ENCODE results near the gene AFAP1L1. TPM values are rescaled to one million over a fixed set of nuclear protein-coding genes. Genes with fewer than 3 reads are reported as not detected.

The AFAP1L1 gene
- total RNA-seq, 1 donor from 2014 or later, result 0.36 TPM

DNA sequence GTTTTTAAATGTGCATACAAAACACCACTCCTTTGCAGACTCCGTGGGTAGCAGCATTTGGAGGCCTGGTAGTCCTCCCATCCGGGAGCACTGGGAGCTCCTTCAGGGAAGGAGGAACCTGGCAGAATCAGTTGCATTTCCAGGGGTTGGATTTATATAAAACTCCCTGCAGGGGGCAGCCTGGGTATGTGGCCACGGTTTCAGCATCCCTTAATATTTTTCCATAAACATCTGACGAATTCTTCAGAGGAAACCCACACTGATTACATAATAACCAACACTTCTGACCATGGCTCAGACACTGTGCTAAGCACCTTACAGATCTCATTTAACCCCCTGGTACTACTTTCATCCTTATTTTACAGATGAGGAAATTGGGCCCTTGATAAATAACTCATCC is 6.1 kb upstream of the AFAP1L1 start:
- Mint-ChIP-seq H3K4me1 (no peaks in the 10 kb centered on the region), H3K36me3 (no peaks in the 10 kb centered on the region), H3K9me3 (peaks cover 5% of the 10 kb centered on the region), H3K27me3 (ENCODE audit: insufficient read depth, low read depth) (peaks cover 26% of the 10 kb centered on the region), H3K27ac (no peak overlapping the region), H3K4me3 (no peak overlapping the region)
- Histone ChIP-seq H3K27me3 (peaks cover 60% of the 10 kb centered on the region), H3K4me3 (no peak overlapping the region), H3K27ac (no peak overlapping the region), H3K9ac (no peak overlapping the region), H3K79me2 (ENCODE audit: low read depth) (no peaks in the 10 kb centered on the region), H3K4me1 (no peaks in the 10 kb centered on the region), H4K20me1 (ENCODE audit: low read depth) (no peaks in the 10 kb centered on the region), H2AFZ (replicated peaks) (no peak overlapping the region), H3K9me3 (ENCODE audit: low read depth) (no peaks in the 10 kb centered on the region), H3K4me2 (no peak overlapping the region), H3K36me3 (no peaks in the 10 kb centered on the region), H3F3A (ENCODE audit: low read depth) (no peaks in the 10 kb centered on the region)
- no peak for DNase-seq (ENCODE audit: low spot score)
- no peak for TF ChIP-seq EZH2 (IDR thresholded peaks at IDR 0.05)
- TF ChIP-seq, protein P1, sequence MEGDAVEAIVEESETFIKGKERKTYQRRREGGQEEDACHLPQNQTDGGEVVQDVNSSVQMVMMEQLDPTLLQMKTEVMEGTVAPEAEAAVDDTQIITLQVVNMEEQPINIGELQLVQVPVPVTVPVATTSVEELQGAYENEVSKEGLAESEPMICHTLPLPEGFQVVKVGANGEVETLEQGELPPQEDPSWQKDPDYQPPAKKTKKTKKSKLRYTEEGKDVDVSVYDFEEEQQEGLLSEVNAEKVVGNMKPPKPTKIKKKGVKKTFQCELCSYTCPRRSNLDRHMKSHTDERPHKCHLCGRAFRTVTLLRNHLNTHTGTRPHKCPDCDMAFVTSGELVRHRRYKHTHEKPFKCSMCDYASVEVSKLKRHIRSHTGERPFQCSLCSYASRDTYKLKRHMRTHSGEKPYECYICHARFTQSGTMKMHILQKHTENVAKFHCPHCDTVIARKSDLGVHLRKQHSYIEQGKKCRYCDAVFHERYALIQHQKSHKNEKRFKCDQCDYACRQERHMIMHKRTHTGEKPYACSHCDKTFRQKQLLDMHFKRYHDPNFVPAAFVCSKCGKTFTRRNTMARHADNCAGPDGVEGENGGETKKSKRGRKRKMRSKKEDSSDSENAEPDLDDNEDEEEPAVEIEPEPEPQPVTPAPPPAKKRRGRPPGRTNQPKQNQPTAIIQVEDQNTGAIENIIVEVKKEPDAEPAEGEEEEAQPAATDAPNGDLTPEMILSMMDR (IDR thresholded peaks at IDR 0.05), result no peak
- no peak for TF ChIP-seq EZH2phosphoT487 (IDR thresholded peaks at IDR 0.05)

DNA sequence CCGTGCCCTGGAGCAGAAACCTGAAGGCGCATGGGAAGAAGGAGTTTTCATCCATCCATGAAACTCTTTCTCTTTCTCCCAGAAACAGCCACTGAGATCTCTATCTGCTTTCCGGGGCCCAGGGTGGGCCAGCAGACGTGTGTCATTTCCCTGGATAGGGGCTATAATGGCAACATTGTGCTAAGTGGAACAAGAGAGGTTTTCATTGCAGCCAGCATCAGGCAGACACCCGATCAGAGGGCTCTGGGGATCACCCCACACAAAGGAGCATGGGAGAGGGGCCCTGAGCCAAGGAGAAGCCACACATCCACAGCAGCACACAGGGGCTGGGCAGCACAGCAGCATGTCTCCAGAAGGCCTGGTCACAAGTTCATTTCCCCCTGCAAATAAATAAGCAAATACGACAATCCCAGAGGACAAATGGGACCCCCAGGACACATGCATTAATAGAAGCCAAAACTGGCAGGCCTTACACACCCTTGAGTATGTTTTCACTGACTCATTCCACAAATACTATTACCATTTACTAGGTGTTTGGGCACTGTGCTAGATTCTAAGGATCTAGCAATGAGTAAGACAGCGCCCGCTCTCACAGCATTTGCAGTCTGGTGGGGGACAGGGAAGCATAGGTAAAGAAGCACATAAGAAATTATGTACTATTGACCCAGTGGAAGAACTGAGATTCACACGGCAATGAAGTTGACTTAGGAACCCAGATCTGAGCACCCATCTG is 4.3 kb upstream of the AFAP1L1 start:
- Histone ChIP-seq H4K20me1 (ENCODE audit: low read depth) (peaks cover 4% of the 10 kb centered on the region), H3K9me3 (ENCODE audit: low read depth) (no peaks in the 10 kb centered on the region), H3K4me3 (no peak overlapping the region), H3K4me2 (no peak overlapping the region), H3K36me3 (no peaks in the 10 kb centered on the region), H3K27me3 (peaks cover 68% of the 10 kb centered on the region), H3K9ac (no peak overlapping the region), H2AFZ (replicated peaks) (no peak overlapping the region), H3K27ac (no peak overlapping the region), H3F3A (ENCODE audit: low read depth) (peaks cover 7% of the 10 kb centered on the region), H3K4me1 (no peaks in the 10 kb centered on the region), H3K79me2 (ENCODE audit: low read depth) (no peaks in the 10 kb centered on the region)
- TF ChIP-seq EZH2phosphoT487 (IDR thresholded peaks at IDR 0.05) (no peak), EZH2 (IDR thresholded peaks at IDR 0.05) (no peak)
- TF ChIP-seq, protein P1 (IDR thresholded peaks at IDR 0.05), result no peak
- no peaks in the 10 kb centered on the region for H3K36me3 Mint-ChIP-seq
- peaks cover 33% of the 10 kb centered on the region for H3K27me3 Mint-ChIP-seq (ENCODE audit: insufficient read depth, low read depth)
- H3K4me3 Mint-ChIP-seq, result no peak overlapping the region
- DNase-seq (ENCODE audit: low spot score), result no peak
- H3K4me1 Mint-ChIP-seq, result peaks cover 5% of the 10 kb centered on the region
- H3K27ac Mint-ChIP-seq, result no peak overlapping the region
- H3K9me3 Mint-ChIP-seq, result peaks cover 5% of the 10 kb centered on the region

DNA sequence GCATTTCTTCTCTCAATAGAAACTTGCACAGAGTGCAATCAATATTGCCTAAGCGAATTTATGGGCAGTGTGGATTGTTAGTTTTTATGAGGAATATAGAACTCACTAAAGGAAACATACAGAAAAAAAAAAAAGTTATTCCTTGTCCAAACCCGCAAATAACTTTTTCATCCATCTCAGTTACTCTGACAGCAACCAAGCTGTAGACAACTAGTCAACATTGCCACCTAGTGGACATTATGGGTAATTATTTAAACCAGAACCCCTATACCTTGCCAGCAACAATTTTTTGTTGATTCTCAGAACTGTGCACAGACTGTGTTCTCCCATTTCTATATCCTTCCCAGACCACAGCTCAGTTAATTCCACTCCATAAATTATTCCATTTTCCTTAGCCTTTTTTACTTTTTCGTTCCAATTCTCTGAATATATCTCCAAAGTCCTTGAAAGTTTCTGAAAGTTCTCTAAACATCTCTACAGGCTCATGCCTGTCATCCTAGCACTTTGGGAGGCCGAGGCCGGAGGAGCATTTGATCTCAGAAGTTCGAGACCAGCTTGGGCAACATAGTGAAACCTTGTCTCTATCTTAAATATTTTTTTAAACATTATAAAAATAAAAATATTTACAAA is 2.6 kb upstream of the AFAP1L1 start:
- Histone ChIP-seq H3K36me3 (no peaks in the 10 kb centered on the region), H3K27ac (no peak overlapping the region), H3K79me2 (ENCODE audit: low read depth) (no peaks in the 10 kb centered on the region), H4K20me1 (ENCODE audit: low read depth) (peaks cover 4% of the 10 kb centered on the region), H3K9me3 (ENCODE audit: low read depth) (no peaks in the 10 kb centered on the region), H3K4me3 (no peak overlapping the region), H3K9ac (no peak overlapping the region), H3F3A (ENCODE audit: low read depth) (peaks cover 7% of the 10 kb centered on the region), H3K4me1 (peaks cover 5% of the 10 kb centered on the region), H3K27me3 (peaks cover 68% of the 10 kb centered on the region), H2AFZ (replicated peaks) (no peak overlapping the region), H3K4me2 (no peak overlapping the region)
- Mint-ChIP-seq H3K9me3 (peaks cover 5% of the 10 kb centered on the region), H3K36me3 (no peaks in the 10 kb centered on the region), H3K4me1 (peaks cover 6% of the 10 kb centered on the region), H3K27ac (no peak overlapping the region), H3K4me3 (no peak overlapping the region), H3K27me3 (ENCODE audit: insufficient read depth, low read depth) (peaks cover 40% of the 10 kb centered on the region)
- peak; percentile 82 for DNase-seq (ENCODE audit: low spot score)
- TF ChIP-seq, protein P1 (IDR thresholded peaks at IDR 0.05), result peak; percentile 85
- no peak for TF ChIP-seq EZH2 (IDR thresholded peaks at IDR 0.05)

All from neural progenitor cell (in vitro differentiated cells).